HepG2 (cell line): ENCODE results near the gene NCOA5. TPM values are rescaled to one million over a fixed set of nuclear protein-coding genes. Genes with fewer than 3 reads are reported as not detected.

Experiments used
- CTCF ChIP-seq: sonication (generic); formaldehyde crosslinking; IDR thresholded peaks from 2 replicates; pipeline ENCODE4 v1.5.0; 2020; ENCODE audit warnings: mild to moderate bottlenecking, missing genetic modification reagents, moderate library complexity
- HIC2 ChIP-seq: sonication (generic); formaldehyde crosslinking; IDR thresholded peaks from 2 replicates; pipeline ENCODE4 v1.9.0; 2022; ENCODE audit warnings: low read depth, missing genetic modification reagents
- HNF4A ChIP-seq: sonication (generic); formaldehyde crosslinking; IDR thresholded peaks from 2 replicates; pipeline ENCODE4 v1.4.0; 2020; ENCODE audit warnings: missing genetic modification reagents
- HOMEZ ChIP-seq: IDR thresholded peaks from 2 replicates; pipeline ENCODE4 v1.6.1; 2016; ENCODE audit warnings: low read depth
- MAZ ChIP-seq, 2 experiments: sonication (generic) in 1 of 2; formaldehyde crosslinking in 1 of 2; IDR thresholded peaks; 2 replicates each; pipeline versions ENCODE4 v1.5.0 to v1.6.1; 2012 to 2020; ENCODE audit warnings: low read depth in 2 of 2, mild to moderate bottlenecking in 2 of 2, borderline replicate concordance in 1 of 2, improper control_type of control experiment in 1 of 2, low read length in 1 of 2, missing genetic modification reagents in 1 of 2, moderate library complexity in 1 of 2
- PRPF4 ChIP-seq: fragments of 200-400 bp; formaldehyde crosslinking; IDR thresholded peaks from 2 replicates; pipeline ENCODE4 v1.6.1; 2016; ENCODE audit warnings: low read length, low read depth; ENCODE audit not compliant: poor library complexity, severe bottlenecking
- USF2 ChIP-seq, 2 experiments: sonication (generic) in 1 of 2; formaldehyde crosslinking in 1 of 2; IDR thresholded peaks; 2 replicates each; pipeline versions ENCODE4 v1.5.1 to v1.6.1; 2011 to 2020; ENCODE audit warnings: borderline replicate concordance in 1 of 2, low read depth in 1 of 2, low read length in 1 of 2, mild to moderate bottlenecking in 1 of 2, missing genetic modification reagents in 1 of 2, moderate library complexity in 1 of 2
- ZMAT3 ChIP-seq: sonication (generic); formaldehyde crosslinking; conservative IDR thresholded peaks from 2 replicates; pipeline ENCODE4 v1.7.0; 2021; ENCODE audit warnings: missing genetic modification reagents
- ZNF512B ChIP-seq: sonication (generic); formaldehyde crosslinking; IDR thresholded peaks from 2 replicates; pipeline ENCODE4 v1.5.1; 2020; ENCODE audit warnings: missing genetic modification reagents, mild to moderate bottlenecking, borderline replicate concordance
- ZNF580 ChIP-seq: IDR thresholded peaks from 2 replicates; pipeline ENCODE4 v1.6.1; 2016; ENCODE audit warnings: low read depth, borderline replicate concordance
- ZNF784 ChIP-seq: sonication (generic); formaldehyde crosslinking; IDR thresholded peaks from 2 replicates; pipeline ENCODE4 v1.5.1; 2020; ENCODE audit warnings: missing genetic modification reagents, mild to moderate bottlenecking, borderline replicate concordance
- ZNF788 ChIP-seq: sonication (generic); formaldehyde crosslinking; IDR thresholded peaks from 2 replicates; pipeline ENCODE4 v1.5.0; 2020; ENCODE audit warnings: mild to moderate bottlenecking, missing genetic modification reagents, borderline replicate concordance
- ZNF790 ChIP-seq: sonication (generic); formaldehyde crosslinking; IDR thresholded peaks from 2 replicates; pipeline ENCODE4 v1.8.0; 2022; ENCODE audit warnings: missing genetic modification reagents, mild to moderate bottlenecking, borderline replicate concordance
- polyA plus RNA-seq, 8 experiments: library from polyadenylated mRNA; depleted of rRNA in 3 of 8; stranded (reverse) in 7 of 8; unstranded in 1 of 8; fragments of >200 nt; fragmentation: Illumina TruSeq in 4 of 8; extraction: Trizol in 4 of 8; gene quantifications; 2 replicates each; pipeline versions ENCODE4 v1.2.1 to v1.2.3, GENCODE V29; 2011 to 2016; ENCODE audit warnings: low read depth in 4 of 8, missing spikeins in 1 of 8, mixed read lengths in 1 of 8; ENCODE audit not compliant: insufficient read depth in 1 of 8
- total RNA-seq, 5 experiments: library from RNA; depleted of rRNA; stranded (reverse); fragments of >200 nt; fragmentation: Illumina TruSeq; extraction: Trizol; gene quantifications; 2 replicates each; pipeline ENCODE4 v1.2.3, GENCODE V29; 2016; ENCODE audit warnings: low read depth in 1 of 5

Gene NCOA5
- total and polyA plus RNA-seq, 2 of the 13 experiments (the other 11 are each of a cell fraction or from before 2014, with no cell fraction given), result 16.5 to 28.4 TPM

- TF ChIP-seq ZNF784 (CRISPR knock-in tag) (no peak), ZNF512B (CRISPR knock-in tag) (no peak), ZNF580 (CRISPR knock-in tag) (no peak), USF2 (IDR thresholded peaks at IDR 0.05; ENCODE audit: low read depth, low read length) (no peak), USF2 (CRISPR knock-in tag; IDR thresholded peaks at IDR 0.05; ENCODE audit: borderline replicate concordance) (no peak), CTCF (0 out of 2 replicates have a peak, but pooled peaks have one; percentile 2), PRPF4 (no peak), HIC2 (CRISPR knock-in tag) (no peak), ZNF788 (CRISPR knock-in tag) (peak; percentile 53; the same call in 1 of the 2 replicates), ZNF790 (CRISPR knock-in tag) (no peak), HOMEZ (no peak), HNF4A (CRISPR knock-in tag) (no peak), MAZ (IDR thresholded peaks at IDR 0.05; ENCODE audit: borderline replicate concordance, low read depth, low read length) (peak; percentile 62; the same call in 1 of the 2 replicates), MAZ (CRISPR knock-in tag; IDR thresholded peaks at IDR 0.05; ENCODE audit: low read depth) (peak; percentile 79), ZMAT3 (no peak)
These were observed 68.1 kb downstream of the NCOA5 start (continued) for GRCh38 chr20:46021361-46022359.
